ENCODE results near the gene CCL24. TPM values are rescaled to one million over a fixed set of nuclear protein-coding genes. Genes with fewer than 3 reads are reported as not detected.

Gene CCL24
- total RNA-seq, 2 donors from 2014 or later: not detected

DNA sequence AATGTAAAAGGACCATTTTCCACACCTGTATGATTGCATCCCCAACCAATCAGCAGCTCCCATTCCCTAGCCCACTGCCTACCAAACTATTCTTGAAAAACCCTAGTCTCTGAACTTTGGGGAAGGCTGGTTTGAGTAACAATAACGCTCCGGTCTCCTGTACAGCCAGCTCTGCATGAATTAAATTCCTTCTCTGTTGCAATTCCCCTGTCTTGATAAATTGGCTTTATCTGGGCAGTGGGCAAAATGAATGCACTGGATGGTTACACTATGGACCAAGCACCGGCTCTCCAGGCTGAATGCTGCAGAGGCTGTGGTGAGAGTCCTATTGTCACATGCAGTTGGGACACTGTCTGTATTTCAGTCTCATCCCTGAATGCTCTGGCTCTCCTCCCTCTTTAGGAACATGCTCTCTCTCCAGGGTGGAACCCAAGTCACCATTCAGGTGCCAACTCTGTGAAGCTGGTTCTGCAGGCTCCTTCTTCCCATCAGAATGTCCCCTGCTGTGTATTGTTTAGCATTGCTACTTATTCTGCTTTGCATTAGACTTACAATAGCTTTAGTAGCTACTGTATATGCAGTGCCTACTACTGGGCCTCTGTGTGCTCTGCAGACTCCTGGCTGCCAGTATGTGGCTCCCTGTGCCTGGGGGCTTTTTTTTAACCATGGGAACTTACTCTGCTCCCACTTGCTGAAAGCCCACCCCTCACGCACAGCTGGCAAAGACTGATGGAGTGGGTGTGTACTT is 6.9 kb downstream of the CCL24 start:
- no peak for DNase-seq
- H3K27ac Mint-ChIP-seq: no peak overlapping the region
- H3K27me3 Mint-ChIP-seq (ENCODE audit: insufficient read depth): peaks cover 46% of the 10 kb centered on the region
- no peak overlapping the region for H3K4me3 ChIP-seq (ENCODE audit: low read length)
- TF ChIP-seq, protein P1, sequence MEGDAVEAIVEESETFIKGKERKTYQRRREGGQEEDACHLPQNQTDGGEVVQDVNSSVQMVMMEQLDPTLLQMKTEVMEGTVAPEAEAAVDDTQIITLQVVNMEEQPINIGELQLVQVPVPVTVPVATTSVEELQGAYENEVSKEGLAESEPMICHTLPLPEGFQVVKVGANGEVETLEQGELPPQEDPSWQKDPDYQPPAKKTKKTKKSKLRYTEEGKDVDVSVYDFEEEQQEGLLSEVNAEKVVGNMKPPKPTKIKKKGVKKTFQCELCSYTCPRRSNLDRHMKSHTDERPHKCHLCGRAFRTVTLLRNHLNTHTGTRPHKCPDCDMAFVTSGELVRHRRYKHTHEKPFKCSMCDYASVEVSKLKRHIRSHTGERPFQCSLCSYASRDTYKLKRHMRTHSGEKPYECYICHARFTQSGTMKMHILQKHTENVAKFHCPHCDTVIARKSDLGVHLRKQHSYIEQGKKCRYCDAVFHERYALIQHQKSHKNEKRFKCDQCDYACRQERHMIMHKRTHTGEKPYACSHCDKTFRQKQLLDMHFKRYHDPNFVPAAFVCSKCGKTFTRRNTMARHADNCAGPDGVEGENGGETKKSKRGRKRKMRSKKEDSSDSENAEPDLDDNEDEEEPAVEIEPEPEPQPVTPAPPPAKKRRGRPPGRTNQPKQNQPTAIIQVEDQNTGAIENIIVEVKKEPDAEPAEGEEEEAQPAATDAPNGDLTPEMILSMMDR (conservative IDR thresholded peaks at IDR 0.05): no peak
- no peaks in the 10 kb centered on the region for H3K4me1 ChIP-seq (ENCODE audit: control insufficient read depth, insufficient read depth, low read length)
- H3K36me3 ChIP-seq (ENCODE audit: control insufficient read depth, insufficient read depth, low read length): no peaks in the 10 kb centered on the region
- H3K9ac ChIP-seq (ENCODE audit: extremely low read depth, low read length, poor library complexity, severe bottlenecking): no peak overlapping the region
- no peak overlapping the region for H3K27ac ChIP-seq (ENCODE audit: low read depth, low read length)
- WGBS, 2 experiments (ENCODE audit: insufficient coverage in 1 of 2, insufficient read length in 1 of 2): 91 to 98% methylated on average over 4 of the region's 4 CpGs
- H3K27me3 ChIP-seq (ENCODE audit: control insufficient read depth, insufficient read depth, low read length, poor library complexity, severe bottlenecking): no peaks in the 10 kb centered on the region
- peaks cover 26% of the 10 kb centered on the region for H3K9me3 Mint-ChIP-seq
- no peaks in the 10 kb centered on the region for H3K4me1 Mint-ChIP-seq
- H3K36me3 Mint-ChIP-seq (ENCODE audit: low read depth): peaks cover 5% of the 10 kb centered on the region
- peaks cover 17% of the 10 kb centered on the region for H3K9me3 ChIP-seq (ENCODE audit: control insufficient read depth, low read length)
- no peak overlapping the region for H3K4me3 Mint-ChIP-seq

DNA sequence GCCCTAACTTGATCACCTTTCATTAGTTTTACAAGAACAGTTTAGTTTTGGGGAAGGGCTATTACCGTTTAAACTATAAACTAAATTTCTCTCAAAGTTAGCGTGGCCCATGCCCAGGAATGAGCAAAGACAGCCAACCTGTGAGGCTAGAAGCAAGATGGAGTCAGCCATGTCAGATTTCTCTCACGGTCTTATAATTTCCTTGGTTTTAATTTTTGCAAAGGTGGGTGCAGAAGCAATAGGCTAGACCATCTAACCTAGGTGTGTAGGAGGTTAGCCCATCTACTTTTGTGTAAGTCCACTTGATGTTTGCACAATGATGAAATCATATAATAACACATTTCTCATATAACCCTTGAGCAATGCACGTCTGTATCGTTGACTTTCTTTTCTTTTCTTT is 8.9 kb downstream of the CCL24 start:
- H3K36me3 Mint-ChIP-seq (ENCODE audit: low read depth): peaks cover 14% of the 10 kb centered on the region
- H3K9me3 Mint-ChIP-seq: peaks cover 26% of the 10 kb centered on the region
- H3K27ac Mint-ChIP-seq: no peak overlapping the region
- Histone ChIP-seq H3K9me3 (ENCODE audit: control insufficient read depth, low read length) (peaks cover 17% of the 10 kb centered on the region), H3K27me3 (ENCODE audit: control insufficient read depth, insufficient read depth, low read length, poor library complexity, severe bottlenecking) (no peaks in the 10 kb centered on the region), H3K27ac (ENCODE audit: low read depth, low read length) (no peak overlapping the region), H3K4me3 (ENCODE audit: low read length) (no peak overlapping the region), H3K9ac (ENCODE audit: extremely low read depth, low read length, poor library complexity, severe bottlenecking) (no peak overlapping the region), H3K36me3 (ENCODE audit: control insufficient read depth, insufficient read depth, low read length) (peaks cover 8% of the 10 kb centered on the region), H3K4me1 (ENCODE audit: control insufficient read depth, insufficient read depth, low read length) (no peaks in the 10 kb centered on the region)
- no peak overlapping the region for H3K4me3 Mint-ChIP-seq
- WGBS, 2 experiments (ENCODE audit: insufficient coverage in 1 of 2, insufficient read length in 1 of 2): 77 to 89% methylated on average over 3 to 5 of the region's 5 CpGs
- TF ChIP-seq, protein P1 (conservative IDR thresholded peaks at IDR 0.05): no peak
- DNase-seq: no peak
- H3K4me1 Mint-ChIP-seq: no peaks in the 10 kb centered on the region
- peaks cover 27% of the 10 kb centered on the region for H3K27me3 Mint-ChIP-seq (ENCODE audit: insufficient read depth)

DNA sequence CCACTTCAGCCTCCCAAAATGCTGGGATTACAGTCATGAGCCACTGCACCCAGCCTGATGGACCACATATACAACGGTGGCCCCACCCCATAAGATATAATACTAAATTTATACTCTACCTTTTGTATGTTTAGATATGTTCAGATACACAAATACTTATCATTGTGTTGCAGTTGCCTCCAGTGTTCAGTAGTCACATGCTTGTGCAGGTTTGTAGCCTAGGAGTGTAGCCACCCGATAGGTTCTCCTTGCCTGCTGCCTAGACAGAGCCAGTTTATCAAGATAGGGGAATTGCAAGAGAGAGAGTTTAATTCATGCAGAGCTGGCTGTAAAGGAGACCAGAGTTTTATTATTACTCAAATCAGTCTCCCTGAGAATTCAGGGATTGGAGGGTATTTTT is 9.6 kb downstream of the CCL24 start:
- peaks cover 12% of the 10 kb centered on the region for H3K36me3 ChIP-seq (ENCODE audit: control insufficient read depth, insufficient read depth, low read length)
- H3K27ac ChIP-seq (ENCODE audit: low read depth, low read length): no peak overlapping the region
- peaks cover 18% of the 10 kb centered on the region for H3K36me3 Mint-ChIP-seq (ENCODE audit: low read depth)
- H3K9me3 Mint-ChIP-seq: peaks cover 26% of the 10 kb centered on the region
- no peaks in the 10 kb centered on the region for H3K4me1 ChIP-seq (ENCODE audit: control insufficient read depth, insufficient read depth, low read length)
- no peak overlapping the region for H3K4me3 Mint-ChIP-seq
- 91 to 100% methylated on average over 1 of the region's 2 CpGs for WGBS, 2 experiments (ENCODE audit: insufficient coverage in 1 of 2, insufficient read length in 1 of 2)
- peaks cover 22% of the 10 kb centered on the region for H3K27me3 Mint-ChIP-seq (ENCODE audit: insufficient read depth)
- peaks cover 17% of the 10 kb centered on the region for H3K9me3 ChIP-seq (ENCODE audit: control insufficient read depth, low read length)
- H3K4me1 Mint-ChIP-seq: no peaks in the 10 kb centered on the region
- TF ChIP-seq, protein P1 (conservative IDR thresholded peaks at IDR 0.05): no peak
- no peak for DNase-seq
- H3K4me3 ChIP-seq (ENCODE audit: low read length): no peak overlapping the region
- no peak overlapping the region for H3K9ac ChIP-seq (ENCODE audit: extremely low read depth, low read length, poor library complexity, severe bottlenecking)
- no peak overlapping the region for H3K27ac Mint-ChIP-seq
- H3K27me3 ChIP-seq (ENCODE audit: control insufficient read depth, insufficient read depth, low read length, poor library complexity, severe bottlenecking): no peaks in the 10 kb centered on the region

All from endodermal cell (in vitro differentiated cells).